SK-N-SH treated with all-trans-retinoic acid at 6 μM for 48 hours (cell line): ENCODE data around the gene HMGB3.

Experiments used
- ATAC-seq: fragments of 200-7000 bp; cut with Tn5 transposase; 3 replicates; pipeline ENCODE4 v1.9.1; 2020; ENCODE audit warnings: mild to moderate bottlenecking, moderate library complexity
- BACH2 ChIP-seq: fragments of 250-450 bp; sonication (Bioruptor Pico); IDR thresholded peaks from 2 replicates; pipeline ENCODE4 v1.9.0; 2021; ENCODE audit warnings: mild to moderate bottlenecking, borderline replicate concordance
- CSDC2 ChIP-seq: fragments of 250-450 bp; sonication (Bioruptor Pico); IDR thresholded peaks from 2 replicates; pipeline ENCODE4 v1.5.0; 2020; ENCODE audit warnings: mild to moderate bottlenecking, moderate library complexity
- GLIS3 ChIP-seq: fragments of 250-450 bp; sonication (Bioruptor Pico); IDR thresholded peaks from 2 replicates; pipeline ENCODE4 v1.5.0; 2020; ENCODE audit warnings: mild to moderate bottlenecking, moderate library complexity
- ISL1 ChIP-seq: fragments of 250-450 bp; sonication (Bioruptor Pico); IDR thresholded peaks from 2 replicates; pipeline ENCODE4 v2.1.2; 2022; ENCODE audit warnings: mild to moderate bottlenecking, moderate library complexity
- OSR1 ChIP-seq: fragments of 250-450 bp; sonication (Bioruptor Pico); IDR thresholded peaks from 2 replicates; pipeline ENCODE4 v1.8.0; 2022; ENCODE audit warnings: moderate library complexity, mild to moderate bottlenecking, inconsistent platforms
- PPARA ChIP-seq: fragments of 250-450 bp; sonication (Bioruptor Pico); IDR thresholded peaks from 2 replicates; pipeline ENCODE4 v1.5.0; 2020; ENCODE audit warnings: mild to moderate bottlenecking, borderline replicate concordance
- RARB ChIP-seq: fragments of 250-450 bp; sonication (Bioruptor Pico); IDR thresholded peaks from 2 replicates; pipeline ENCODE4 v1.8.0; 2021; ENCODE audit warnings: mild to moderate bottlenecking, moderate library complexity
- SNAI2 ChIP-seq: fragments of 250-450 bp; sonication (Bioruptor Pico); IDR thresholded peaks from 2 replicates; pipeline ENCODE4 v1.5.0; 2020; ENCODE audit warnings: mild to moderate bottlenecking, moderate library complexity
- TCF4 ChIP-seq: fragments of 250-450 bp; sonication (Bioruptor Pico); IDR thresholded peaks from 2 replicates; pipeline ENCODE4 v1.8.0; 2021; ENCODE audit warnings: mild to moderate bottlenecking, moderate library complexity, borderline replicate concordance
- TOX ChIP-seq: fragments of 250-450 bp; sonication (Bioruptor Pico); IDR thresholded peaks from 2 replicates; pipeline ENCODE4 v1.8.0; 2021; ENCODE audit warnings: mild to moderate bottlenecking, moderate library complexity, borderline replicate concordance
- ZC3H10 ChIP-seq: fragments of 250-450 bp; sonication (Bioruptor Pico); IDR thresholded peaks from 2 replicates; pipeline ENCODE4 v1.5.1; 2021; ENCODE audit warnings: mild to moderate bottlenecking, moderate library complexity
- ZFP3 ChIP-seq: fragments of 250-450 bp; sonication (Bioruptor Pico); IDR thresholded peaks from 2 replicates; pipeline ENCODE4 v1.5.0; 2020; ENCODE audit warnings: mild to moderate bottlenecking, moderate library complexity
- ZFP30 ChIP-seq: fragments of 450-650 bp; formaldehyde crosslinking; IDR thresholded peaks from 2 replicates; pipeline ENCODE4 v1.5.0; 2022; ENCODE audit warnings: mild to moderate bottlenecking, moderate library complexity
- ZNF565 ChIP-seq: fragments of 450-650 bp; formaldehyde crosslinking; conservative IDR thresholded peaks from 2 replicates; pipeline ENCODE4 v1.5.0; 2020; ENCODE audit warnings: low read depth, mild to moderate bottlenecking, moderate library complexity
- ZNF70 ChIP-seq: fragments of 450-650 bp; formaldehyde crosslinking; IDR thresholded peaks from 2 replicates; pipeline ENCODE4 v1.5.0; 2020; ENCODE audit warnings: mild to moderate bottlenecking, moderate library complexity
- ZNF8 ChIP-seq: fragments of 450-650 bp; formaldehyde crosslinking; IDR thresholded peaks from 2 replicates; pipeline ENCODE4 v1.5.0; 2020; ENCODE audit warnings: mild to moderate bottlenecking, moderate library complexity
- TF ChIP-seq, protein P1 (sequence below): fragments of 250-450 bp; sonication (Bioruptor Pico); IDR thresholded peaks from 2 replicates; pipeline ENCODE4 v1.5.1; 2021; ENCODE audit warnings: mild to moderate bottlenecking, moderate library complexity
- TF ChIP-seq, protein P2 (sequence below): fragments of 250-450 bp; sonication (Bioruptor Pico); IDR thresholded peaks from 2 replicates; pipeline ENCODE4 v1.5.1; 2020; ENCODE audit warnings: low read depth, mild to moderate bottlenecking, moderate library complexity
- TF ChIP-seq, protein P3 (sequence below): fragments of 250-450 bp; sonication (Bioruptor Pico); IDR thresholded peaks from 2 replicates; pipeline ENCODE4 v1.8.0; 2020; ENCODE audit warnings: mild to moderate bottlenecking, moderate library complexity, borderline replicate concordance
- TF ChIP-seq, protein P4 (sequence below): fragments of 250-450 bp; sonication (Bioruptor Pico); IDR thresholded peaks from 2 replicates; pipeline ENCODE4 v1.5.0; 2020; ENCODE audit warnings: mild to moderate bottlenecking, moderate library complexity

The HMGB3 gene

DNA sequence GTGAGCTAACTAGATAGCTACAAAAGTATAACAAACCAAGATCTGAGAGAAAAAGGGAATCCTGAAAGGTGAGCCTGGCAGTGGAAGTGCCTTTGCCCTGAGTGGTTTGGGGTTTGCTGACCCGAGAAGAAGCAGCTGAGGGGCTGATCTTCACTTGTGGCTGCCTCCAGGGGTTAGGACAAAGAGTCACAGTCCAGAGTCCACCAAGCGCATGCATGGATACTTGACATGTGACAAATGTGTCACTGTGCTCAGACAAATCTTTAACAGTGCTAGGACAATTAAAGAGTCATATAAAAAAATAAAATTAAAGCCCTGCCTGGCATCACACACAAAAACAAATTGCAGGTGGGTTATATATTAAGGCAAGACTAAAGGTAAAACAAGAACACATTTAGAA lies 26.4 kb downstream of the HMGB3 start:
- TF ChIP-seq BACH2 (CRISPR knock-in tag) (no peak), ZNF565 (CRISPR knock-in tag) (no peak), ZNF70 (CRISPR knock-in tag) (no peak), SNAI2 (CRISPR knock-in tag) (no peak), PPARA (no peak), GLIS3 (CRISPR knock-in tag) (no peak), ZFP3 (no peak), CSDC2 (CRISPR knock-in tag) (no peak), RARB (CRISPR knock-in tag) (no peak), ISL1 (CRISPR knock-in tag) (no peak), TCF4 (CRISPR knock-in tag) (no peak), OSR1 (CRISPR knock-in tag) (no peak), ZNF8 (CRISPR knock-in tag) (no peak), TOX (no peak)
- TF ChIP-seq, protein P1, sequence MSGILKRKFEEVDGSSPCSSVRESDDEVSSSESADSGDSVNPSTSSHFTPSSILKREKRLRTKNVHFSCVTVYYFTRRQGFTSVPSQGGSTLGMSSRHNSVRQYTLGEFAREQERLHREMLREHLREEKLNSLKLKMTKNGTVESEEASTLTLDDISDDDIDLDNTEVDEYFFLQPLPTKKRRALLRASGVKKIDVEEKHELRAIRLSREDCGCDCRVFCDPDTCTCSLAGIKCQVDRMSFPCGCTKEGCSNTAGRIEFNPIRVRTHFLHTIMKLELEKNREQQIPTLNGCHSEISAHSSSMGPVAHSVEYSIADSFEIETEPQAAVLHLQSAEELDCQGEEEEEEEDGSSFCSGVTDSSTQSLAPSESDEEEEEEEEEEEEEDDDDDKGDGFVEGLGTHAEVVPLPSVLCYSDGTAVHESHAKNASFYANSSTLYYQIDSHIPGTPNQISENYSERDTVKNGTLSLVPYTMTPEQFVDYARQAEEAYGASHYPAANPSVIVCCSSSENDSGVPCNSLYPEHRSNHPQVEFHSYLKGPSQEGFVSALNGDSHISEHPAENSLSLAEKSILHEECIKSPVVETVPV (CRISPR knock-in tag) = no peak
- TF ChIP-seq, protein P2, sequence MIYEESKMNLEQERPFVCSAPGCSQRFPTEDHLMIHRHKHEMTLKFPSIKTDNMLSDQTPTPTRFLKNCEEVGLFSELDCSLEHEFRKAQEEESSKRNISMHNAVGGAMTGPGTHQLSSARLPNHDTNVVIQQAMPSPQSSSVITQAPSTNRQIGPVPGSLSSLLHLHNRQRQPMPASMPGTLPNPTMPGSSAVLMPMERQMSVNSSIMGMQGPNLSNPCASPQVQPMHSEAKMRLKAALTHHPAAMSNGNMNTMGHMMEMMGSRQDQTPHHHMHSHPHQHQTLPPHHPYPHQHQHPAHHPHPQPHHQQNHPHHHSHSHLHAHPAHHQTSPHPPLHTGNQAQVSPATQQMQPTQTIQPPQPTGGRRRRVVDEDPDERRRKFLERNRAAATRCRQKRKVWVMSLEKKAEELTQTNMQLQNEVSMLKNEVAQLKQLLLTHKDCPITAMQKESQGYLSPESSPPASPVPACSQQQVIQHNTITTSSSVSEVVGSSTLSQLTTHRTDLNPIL (CRISPR knock-in tag) = no peak
- TF ChIP-seq, protein P3, sequence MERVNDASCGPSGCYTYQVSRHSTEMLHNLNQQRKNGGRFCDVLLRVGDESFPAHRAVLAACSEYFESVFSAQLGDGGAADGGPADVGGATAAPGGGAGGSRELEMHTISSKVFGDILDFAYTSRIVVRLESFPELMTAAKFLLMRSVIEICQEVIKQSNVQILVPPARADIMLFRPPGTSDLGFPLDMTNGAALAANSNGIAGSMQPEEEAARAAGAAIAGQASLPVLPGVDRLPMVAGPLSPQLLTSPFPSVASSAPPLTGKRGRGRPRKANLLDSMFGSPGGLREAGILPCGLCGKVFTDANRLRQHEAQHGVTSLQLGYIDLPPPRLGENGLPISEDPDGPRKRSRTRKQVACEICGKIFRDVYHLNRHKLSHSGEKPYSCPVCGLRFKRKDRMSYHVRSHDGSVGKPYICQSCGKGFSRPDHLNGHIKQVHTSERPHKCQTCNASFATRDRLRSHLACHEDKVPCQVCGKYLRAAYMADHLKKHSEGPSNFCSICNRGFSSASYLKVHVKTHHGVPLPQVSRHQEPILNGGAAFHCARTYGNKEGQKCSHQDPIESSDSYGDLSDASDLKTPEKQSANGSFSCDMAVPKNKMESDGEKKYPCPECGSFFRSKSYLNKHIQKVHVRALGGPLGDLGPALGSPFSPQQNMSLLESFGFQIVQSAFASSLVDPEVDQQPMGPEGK (CRISPR knock-in tag) = no peak
- TF ChIP-seq, protein P4, sequence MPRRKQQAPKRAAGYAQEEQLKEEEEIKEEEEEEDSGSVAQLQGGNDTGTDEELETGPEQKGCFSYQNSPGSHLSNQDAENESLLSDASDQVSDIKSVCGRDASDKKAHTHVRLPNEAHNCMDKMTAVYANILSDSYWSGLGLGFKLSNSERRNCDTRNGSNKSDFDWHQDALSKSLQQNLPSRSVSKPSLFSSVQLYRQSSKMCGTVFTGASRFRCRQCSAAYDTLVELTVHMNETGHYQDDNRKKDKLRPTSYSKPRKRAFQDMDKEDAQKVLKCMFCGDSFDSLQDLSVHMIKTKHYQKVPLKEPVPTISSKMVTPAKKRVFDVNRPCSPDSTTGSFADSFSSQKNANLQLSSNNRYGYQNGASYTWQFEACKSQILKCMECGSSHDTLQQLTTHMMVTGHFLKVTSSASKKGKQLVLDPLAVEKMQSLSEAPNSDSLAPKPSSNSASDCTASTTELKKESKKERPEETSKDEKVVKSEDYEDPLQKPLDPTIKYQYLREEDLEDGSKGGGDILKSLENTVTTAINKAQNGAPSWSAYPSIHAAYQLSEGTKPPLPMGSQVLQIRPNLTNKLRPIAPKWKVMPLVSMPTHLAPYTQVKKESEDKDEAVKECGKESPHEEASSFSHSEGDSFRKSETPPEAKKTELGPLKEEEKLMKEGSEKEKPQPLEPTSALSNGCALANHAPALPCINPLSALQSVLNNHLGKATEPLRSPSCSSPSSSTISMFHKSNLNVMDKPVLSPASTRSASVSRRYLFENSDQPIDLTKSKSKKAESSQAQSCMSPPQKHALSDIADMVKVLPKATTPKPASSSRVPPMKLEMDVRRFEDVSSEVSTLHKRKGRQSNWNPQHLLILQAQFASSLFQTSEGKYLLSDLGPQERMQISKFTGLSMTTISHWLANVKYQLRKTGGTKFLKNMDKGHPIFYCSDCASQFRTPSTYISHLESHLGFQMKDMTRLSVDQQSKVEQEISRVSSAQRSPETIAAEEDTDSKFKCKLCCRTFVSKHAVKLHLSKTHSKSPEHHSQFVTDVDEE = no peak
- ATAC-seq = no peak

DNA sequence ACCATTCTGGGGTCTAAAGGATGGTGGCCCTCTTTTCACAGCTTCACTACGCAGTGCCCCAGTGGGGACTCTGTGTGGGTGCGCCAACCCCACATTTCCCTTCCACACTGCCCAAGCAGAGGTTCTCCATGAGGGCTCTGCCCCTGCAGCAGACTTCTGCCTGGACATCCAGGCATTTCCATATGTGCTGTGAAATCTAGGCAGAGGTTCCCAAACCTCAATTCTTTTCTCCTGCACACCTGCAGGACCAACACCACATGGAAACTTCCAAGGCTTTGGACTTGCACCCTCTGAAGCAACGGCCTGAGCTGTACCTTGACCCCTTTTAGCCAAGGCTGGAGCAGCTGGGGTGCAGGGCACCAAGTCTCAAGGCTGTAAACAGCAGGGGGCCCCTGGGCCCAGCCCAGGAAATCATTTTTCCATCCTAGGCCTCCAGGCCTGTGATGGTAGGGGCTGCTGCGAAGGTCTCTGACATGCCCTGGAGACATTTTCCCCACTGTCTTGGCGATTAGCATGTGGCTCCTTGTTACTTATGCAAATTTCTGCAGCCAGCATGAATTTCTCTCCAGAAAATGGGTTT lies 30.1 kb downstream of the HMGB3 start:
- TF ChIP-seq ZNF565 (CRISPR knock-in tag) (no peak), SNAI2 (CRISPR knock-in tag) (no peak), ISL1 (CRISPR knock-in tag) (no peak), ZNF8 (CRISPR knock-in tag) (no peak), ZC3H10 (no peak), ZFP30 (no peak), OSR1 (CRISPR knock-in tag) (no peak), TCF4 (CRISPR knock-in tag) (no peak), RARB (CRISPR knock-in tag) (no peak)
- TF ChIP-seq, protein P4 = no peak
- TF ChIP-seq, protein P1 (CRISPR knock-in tag) = no peak
- no peak for ATAC-seq
